Omental fat pad (tissue), 4 donors: Measurements from ENCODE around the gene FAM3D. TPM values are rescaled to one million over a fixed set of nuclear protein-coding genes. Genes with fewer than 3 reads are reported as not detected.
"Not testable (repeated sequence)": the region's sequence is repeated elsewhere in the genome, so short reads cannot be mapped to it uniquely, and the experiment has no call there.

ENCODE experiments used
- ATAC-seq: fragments of 150-250 bp; one replicate; pipeline ENCODE4 v1.9.1; 2016; ENCODE audit warnings: mild to moderate bottlenecking, moderate library complexity; ENCODE audit not compliant: low FRiP score
- DNase-seq: peaks from one replicate; pipeline ENCODE4 v3.0.0-alpha.2; 2019; ENCODE audit warnings: low spot score
- CTCF ChIP-seq, 3 donors: fragments of 450-650 bp; IDR thresholded peaks; one replicate each; pipeline ENCODE4 v1.5.1; 2016 to 2017; ENCODE audit warnings: antibody characterized with exemption in 3 of 3, mild to moderate bottlenecking in 3 of 3, moderate library complexity in 2 of 3
- total RNA-seq, 4 donors: library from RNA; depleted of rRNA; stranded (reverse); fragments of >200 nt; gene quantifications; one replicate each; pipeline ENCODE4 v1.1.0, GENCODE V29; 2016

The FAM3D gene, protein sequence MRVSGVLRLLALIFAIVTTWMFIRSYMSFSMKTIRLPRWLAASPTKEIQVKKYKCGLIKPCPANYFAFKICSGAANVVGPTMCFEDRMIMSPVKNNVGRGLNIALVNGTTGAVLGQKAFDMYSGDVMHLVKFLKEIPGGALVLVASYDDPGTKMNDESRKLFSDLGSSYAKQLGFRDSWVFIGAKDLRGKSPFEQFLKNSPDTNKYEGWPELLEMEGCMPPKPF
- total RNA-seq = 1 to 10 TPM in 1 of 4 donors, not detected in 3; 2.2 TPM

DNA sequence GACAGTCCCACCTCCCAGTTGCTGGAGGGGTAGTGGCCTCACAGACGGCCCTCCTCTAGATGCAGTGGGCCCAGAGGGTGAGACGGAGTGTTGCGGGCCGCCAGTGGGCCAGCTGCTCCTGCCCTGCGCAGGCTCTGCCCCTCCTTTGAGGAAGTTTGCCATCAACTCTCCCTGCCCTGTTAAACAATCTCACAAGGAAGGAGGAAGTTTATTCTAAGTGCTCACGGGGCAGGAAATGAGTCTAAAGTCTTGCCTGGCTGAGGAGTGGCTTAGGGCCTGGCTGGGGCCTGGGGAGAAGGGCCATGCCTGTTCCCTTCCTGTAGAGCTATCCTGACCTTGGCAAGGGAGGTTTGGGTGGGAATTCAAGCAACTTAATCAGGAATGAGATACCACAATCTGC lies at the start of gene FAM3D:
TSS of gene FAM3D (minus strand) at position 92 of the 400 bp plus-strand sequence. CDS start 11,211 bp downstream, outside the sequence.
- DNase-seq (no peak), ATAC-seq (no peak)
- TF ChIP-seq CTCF (IDR thresholded peaks at IDR 0.05) = no peak

GRCh38 chr3:58713715-58714401 lies 47.3 kb upstream of the FAM3D start:
- ATAC-seq = no peak

DNA sequence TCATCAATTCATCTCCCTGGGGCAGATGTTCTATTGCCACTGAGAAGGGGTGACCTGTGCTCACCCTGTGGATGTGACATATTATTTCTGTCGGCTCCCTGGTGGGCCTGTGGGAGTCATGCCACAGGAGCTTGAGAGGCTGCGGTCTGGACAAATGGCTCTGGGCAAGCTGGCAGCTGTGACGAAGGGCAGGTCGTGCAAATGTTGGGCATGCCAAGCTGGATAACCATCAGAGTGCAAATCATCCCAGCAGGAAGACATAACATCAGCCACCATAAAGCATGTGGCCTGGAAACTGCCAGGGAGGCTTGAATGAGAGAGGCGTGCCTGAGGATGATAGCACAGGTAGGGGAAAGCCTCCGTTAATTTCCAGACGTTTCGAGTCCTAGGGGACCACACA lies 45.3 kb upstream of the FAM3D start:
- DNase-seq (no peak), ATAC-seq (no peak)
- no peak for TF ChIP-seq CTCF (IDR thresholded peaks at IDR 0.05)

More at GRCh38 chr3:58713715-58714401, 47.3 kb upstream of the FAM3D start:
- no peak for TF ChIP-seq CTCF (IDR thresholded peaks at IDR 0.05)
- no peak for DNase-seq

DNA sequence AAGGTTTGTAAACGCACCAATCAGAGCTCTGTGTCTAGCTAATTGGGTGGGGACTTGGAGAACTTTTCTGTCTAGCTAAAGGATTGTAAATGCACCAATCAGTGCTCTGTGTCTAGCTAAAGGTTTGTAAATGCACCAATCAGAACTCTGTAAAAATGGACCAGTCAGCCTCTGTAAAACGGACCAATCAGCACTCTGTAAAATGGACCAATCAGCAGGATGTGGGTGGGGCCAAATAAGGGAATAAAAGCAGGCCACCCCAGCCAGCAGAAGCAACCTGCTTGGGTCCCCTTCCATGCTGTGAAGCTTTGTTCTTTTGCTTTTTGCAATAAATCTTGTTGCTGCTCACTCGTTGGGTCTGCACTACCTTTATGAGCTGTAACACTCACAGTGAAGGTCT lies 42.4 kb upstream of the FAM3D start:
- ATAC-seq, DNase-seq: not testable (repeated sequence)

- no peak for TF ChIP-seq CTCF (IDR thresholded peaks at IDR 0.05)
- ATAC-seq (no peak), DNase-seq (no peak)
Observed at GRCh38 chr3:58708116-58708791, 41.7 kb upstream of the FAM3D start.

DNA sequence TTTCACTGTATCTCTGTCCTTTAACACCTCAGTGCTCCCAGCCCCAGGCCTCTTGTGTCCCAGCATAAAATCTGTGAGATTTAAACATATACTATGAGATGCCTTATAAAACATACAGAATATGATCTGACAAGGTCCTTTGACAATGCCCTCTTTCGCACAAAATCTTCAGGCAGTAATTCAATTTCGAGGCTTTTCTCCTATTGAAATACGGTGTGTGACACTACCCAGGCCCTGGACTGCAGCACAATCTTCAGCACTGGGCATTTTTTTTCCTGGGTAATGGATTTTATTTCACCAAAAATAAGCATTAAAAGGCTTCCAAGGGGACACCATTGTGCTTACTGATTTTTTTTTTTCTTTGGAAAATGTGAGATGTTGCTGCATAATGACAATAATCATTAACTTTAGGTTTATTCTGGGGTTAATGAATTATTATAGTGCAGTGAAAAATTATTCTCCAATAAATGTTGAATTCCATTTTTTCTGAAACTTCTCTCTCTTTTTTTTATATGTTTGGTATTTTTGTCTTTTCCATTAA lies 40.9 kb upstream of the FAM3D start:
- TF ChIP-seq CTCF (IDR thresholded peaks at IDR 0.05) = no peak
- no peak for DNase-seq
- ATAC-seq = no peak

- TF ChIP-seq CTCF (IDR thresholded peaks at IDR 0.05) = no peak
- ATAC-seq (no peak), DNase-seq (no peak)
Observed at GRCh38 chr3:58706395-58707167, 40.0 kb upstream of the FAM3D start.
